Renal cortex interstitium (tissue), 11 donors: ENCODE data around the gene CHST8. TPM values are rescaled to one million over a fixed set of nuclear protein-coding genes. Genes with fewer than 3 reads are reported as not detected.

Experiments
- DNase-seq, 11 donors: peaks; one replicate each; pipeline ENCODE4 v3.0.0-alpha.2; 2013; ENCODE audit warnings: low read depth in 9 of 11, low spot score in 4 of 11; ENCODE audit errors: extremely low read depth in 1 of 11
- polyA plus RNA-seq, 3 donors: library from polyadenylated mRNA; unstranded; fragments of 120-200 nt; gene quantifications; one replicate each; pipeline ENCODE4 v1.2.1, GENCODE V29; 2013; ENCODE audit not compliant: insufficient read length in 3 of 3

The CHST8 gene
- polyA plus RNA-seq, 3 donors, result 0.09 to 0.44 (median 0.27) TPM

DNA sequence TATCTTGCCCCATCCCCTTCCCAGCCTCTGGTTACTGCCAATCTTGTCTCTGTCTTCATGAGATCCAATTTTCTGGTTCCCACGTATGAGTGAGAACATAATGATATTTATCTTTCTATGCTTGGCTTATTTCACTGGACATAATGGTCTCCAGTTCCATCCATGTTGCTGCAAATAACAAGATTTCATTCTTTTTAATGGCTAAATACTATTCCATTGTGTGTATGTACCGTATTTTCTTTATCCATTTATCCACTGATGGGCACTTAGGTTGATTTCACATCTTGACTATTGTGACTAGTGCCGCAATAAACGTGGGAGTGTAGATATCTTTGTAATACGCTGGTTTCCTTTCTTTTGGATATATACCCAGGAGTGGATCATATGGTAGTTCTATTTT, 43.0 kb downstream of the CHST8 start:
- DNase-seq, result no peak

DNA sequence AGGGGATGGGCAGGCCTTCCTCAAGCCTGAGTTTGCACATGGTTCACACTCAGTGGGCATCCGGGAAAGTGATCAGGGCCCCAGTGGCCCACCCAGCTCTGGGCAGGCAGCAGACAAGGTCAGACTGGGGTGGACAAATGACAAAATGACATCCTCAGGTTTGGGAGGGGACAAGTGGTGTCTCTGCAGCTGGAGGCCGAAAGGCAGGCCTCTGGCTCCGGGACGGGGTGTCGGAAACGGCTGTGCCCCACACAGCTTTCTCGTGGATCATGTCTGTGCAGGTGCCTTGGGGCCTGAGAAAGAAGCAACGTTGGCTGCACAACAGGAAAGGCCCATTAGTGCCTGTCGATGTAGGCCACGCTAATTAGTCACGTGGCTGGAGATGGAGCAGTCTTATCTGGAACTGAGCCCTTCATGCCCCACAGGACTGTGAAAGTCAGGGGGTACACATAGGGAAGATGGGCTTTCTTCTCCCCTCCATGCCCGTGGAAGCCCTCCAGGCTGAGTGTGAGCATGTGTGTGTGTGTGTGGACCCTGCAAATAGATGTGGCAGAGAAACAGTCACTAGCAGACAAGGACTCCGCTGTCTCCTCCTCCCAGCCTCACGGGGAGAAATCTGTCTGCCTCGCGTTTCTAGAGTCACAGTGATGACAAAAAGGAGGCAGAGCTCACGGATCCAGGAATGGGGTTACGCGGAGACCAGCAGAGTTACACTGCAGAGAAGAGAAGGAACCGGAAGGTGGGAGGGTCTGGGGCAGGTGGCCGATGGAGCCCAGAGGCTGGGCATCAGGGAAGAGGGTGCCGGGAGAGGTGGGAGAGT, 44.2 kb downstream of the CHST8 start:
- DNase-seq, result no peak

DNA sequence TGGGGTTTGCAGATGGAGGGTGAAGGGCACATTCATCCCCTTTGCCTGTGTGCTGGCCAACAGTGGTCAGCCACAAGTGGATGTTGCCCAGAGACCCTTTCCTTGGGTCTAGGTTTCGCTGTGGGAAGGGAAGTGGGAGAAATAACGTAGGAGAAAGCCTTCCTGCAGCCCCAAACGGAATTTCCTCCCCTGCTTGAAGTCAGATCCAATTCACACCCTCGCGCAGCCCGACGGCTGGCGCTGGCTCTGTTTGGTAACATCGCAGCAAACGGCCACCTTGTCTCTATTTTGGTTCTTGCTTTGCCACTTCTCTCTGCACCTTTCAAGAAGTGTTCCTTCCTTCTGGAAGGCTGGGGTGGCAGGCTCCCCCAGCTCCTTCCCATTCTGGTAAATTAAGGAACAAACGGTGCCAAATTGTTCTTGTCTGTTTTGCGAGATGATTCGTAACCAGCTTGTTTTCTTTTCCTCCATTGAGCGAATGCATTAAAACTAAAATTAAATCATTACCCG, 45.4 kb downstream of the CHST8 start:
- no peak for DNase-seq

GRCh38 chr19:33667881-33668280, 46.1 kb downstream of the CHST8 start:
- no peak for DNase-seq

DNA sequence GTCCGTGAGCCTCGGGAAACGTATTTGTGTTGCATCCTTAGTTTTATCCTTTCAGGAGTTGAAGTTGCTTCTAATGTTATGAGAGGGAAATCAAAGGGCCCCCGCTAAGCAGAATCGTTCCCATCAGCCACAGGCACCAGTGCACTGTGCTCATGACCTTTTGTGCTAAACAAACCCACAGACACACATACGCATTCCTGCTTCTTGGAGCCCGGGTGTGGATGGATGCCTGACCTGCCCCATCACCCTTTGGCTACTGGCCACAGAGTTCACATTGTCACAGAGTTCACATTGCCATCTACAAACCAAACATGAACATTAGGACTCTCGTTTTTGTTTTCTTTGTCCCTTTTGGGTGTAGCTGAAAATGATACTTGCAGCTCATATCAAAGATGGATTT, 47.2 kb downstream of the CHST8 start:
- no peak for DNase-seq

- DNase-seq, result no peak
Measured at GRCh38 chr19:33669376-33669775, 47.6 kb downstream of the CHST8 start.

- DNase-seq, result no peak
Measured at GRCh38 chr19:33670398-33670797, 48.6 kb downstream of the CHST8 start.

- DNase-seq, result no peak
Measured at GRCh38 chr19:33671211-33671610, 49.5 kb downstream of the CHST8 start.

- no peak for DNase-seq
Measured at GRCh38 chr19:33673258-33673875, 51.6 kb downstream of the CHST8 start.

- no peak for DNase-seq
Measured at GRCh38 chr19:33673996-33674625, 52.4 kb downstream of the CHST8 start.

DNA sequence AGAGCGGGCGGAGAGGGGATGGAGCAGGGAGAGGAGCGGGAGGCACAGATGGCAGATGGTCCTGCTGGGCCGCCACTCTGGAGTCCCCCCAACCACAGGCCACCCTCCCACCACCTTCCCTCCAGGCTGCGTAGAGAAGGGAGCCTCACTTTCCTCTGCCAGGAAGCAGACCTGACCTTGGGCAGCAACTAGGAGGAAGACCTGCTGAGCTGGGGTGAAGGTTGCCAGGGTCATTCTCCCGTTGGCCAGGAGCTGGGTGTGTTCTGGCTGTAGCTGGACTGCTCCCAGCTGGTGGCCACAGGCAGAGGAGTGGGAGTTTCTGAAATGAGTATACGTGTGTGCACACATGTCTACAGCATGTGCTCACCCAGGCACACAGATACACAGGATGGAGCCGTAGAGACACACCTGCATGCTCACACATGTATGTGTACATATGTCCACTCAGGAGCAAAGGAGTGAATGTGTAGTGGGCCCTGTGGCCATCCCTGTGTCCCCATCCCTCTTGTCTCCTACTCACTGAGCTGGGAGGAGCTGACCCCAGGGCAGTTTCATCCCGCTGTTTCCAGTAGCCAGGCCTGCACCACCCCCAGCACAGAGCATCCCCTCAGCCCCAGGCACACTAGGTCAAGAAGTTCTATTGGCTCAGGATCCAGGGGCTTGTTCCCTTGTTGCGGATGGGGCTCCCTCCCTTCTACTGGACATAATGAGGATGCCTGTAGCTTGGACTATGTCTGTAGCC, 53.0 kb downstream of the CHST8 start:
- no peak for DNase-seq

DNA sequence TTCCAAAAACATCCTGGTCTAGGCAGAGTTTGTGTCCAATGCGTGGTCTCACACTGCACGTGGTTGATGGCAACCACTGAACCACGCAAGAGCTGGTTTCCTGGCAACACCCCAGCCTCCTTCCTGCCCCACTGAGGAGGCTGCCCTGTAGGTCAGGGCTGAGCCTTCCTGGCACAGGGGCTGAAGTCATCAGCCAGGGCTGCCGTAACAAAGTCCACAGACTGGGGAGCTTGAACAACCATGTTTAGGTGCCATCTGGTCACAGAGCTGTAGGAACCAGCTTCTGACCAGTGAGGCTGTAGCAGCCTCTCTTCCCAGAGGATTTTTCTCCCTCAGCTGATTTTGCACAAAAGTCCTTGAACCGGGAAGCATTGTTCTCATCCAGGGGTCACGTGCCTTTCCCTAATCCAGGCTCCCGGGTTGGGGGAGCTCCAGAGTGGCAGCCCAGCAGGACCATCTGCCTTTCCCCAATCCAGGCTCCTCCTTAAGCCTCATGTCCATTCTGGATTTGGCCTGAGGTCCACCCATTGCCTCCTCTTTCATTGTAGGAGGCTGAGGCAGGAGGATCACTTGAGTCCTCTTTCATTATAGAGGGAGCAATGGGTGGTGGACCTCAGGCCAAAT, 53.9 kb downstream of the CHST8 start:
- DNase-seq, result no peak

DNA sequence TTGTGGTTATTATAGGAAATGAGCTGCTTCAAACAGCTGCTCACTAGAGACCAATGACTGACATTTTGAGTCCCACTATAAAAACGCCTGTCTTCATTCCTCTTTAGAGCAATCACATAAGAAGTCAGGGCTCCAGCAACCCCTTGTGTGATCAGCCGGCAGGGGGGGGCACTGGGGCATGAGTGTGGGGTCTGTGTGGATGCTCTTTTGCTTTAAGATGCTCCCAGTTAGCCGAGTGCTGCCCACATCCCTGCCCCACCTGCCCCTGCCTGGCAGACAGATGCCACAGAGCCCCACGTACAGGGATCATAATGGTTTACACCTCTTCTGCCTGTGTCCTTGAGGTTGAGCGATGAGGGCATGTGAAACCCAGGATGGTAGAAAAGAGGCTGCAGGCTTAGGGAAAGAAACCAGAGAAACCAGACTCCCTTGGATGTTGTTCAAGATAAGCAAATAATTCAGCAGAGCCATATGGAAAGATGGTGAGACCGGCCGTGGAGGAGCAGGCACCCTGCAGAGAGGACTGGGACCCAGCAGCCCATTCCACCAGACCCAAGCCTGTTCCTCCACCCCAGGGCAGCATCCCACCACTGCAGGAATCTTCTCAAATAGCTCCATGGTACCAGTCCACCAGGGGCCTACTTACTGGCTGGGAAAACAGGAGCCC, 55.4 kb downstream of the CHST8 start:
- DNase-seq, result no peak

DNA sequence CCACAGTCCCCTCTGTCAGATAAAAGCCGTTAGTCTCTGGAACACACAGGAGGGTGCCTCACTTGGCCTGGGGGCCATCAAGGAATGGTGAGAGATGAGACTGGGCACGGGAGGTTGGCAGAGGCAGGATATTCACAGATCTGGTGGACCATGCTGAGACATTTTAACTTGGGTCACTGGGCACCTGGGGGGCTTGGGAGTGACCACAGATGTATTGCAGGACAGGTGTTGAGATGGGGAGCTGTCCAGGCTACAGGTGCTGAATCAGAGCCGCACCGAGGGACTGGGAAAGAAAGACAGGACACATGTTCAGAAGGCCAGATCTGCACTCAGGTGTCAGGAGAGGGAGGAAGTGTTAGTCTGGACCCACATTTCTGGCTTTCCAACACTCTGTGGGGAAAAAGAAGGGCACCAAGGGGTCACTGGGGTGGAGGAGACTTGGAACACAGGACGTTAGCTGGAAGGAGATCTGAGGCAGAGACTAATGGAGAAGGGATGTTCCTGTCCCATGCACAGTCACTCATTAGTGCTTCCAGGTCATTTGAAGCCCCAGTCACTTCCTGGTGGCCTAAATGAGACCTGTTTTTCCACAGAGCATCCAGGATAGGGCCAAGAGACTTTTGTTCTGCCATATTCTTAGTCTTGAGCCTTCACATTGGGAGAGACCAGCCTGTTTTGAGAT, 56.1 kb downstream of the CHST8 start:
- DNase-seq, result no peak

GRCh38 chr19:33678796-33679585, 57.2 kb downstream of the CHST8 start:
- no peak for DNase-seq

- no peak for DNase-seq
Measured at GRCh38 chr19:33679696-33680095, 57.9 kb downstream of the CHST8 start.

DNA sequence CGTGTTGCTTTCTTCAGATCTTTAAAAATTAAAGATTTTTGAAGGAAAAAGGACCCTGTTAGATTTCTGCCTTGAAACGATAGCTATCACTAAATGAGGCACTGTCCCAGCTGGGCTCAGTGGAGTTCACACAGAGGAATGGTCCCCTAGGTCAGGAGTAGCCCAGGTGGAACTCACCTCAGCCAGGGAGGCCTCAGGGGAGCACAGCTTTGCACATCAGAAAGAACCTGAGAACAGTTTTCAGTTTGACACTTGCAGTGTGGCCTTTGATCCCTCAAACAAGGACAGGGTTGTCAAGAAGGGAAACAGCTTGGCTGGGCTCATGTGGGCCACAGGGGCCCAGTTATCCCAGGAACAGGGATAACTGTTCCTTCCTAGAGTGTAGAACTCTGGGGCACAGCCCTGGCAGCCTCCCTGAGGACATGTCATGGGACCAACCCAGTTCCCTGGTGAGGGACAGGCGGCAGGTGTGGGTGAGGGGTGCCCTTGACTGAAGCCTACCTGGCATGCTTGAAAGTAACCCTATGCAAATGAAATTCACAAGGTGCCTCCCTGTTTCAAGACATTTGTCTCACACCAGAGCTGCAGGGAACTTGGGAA, 59.4 kb downstream of the CHST8 start:
- DNase-seq, result no peak
